ENCODE data around the gene TAF5L.
"Not testable (repeated sequence)": the region's sequence is repeated elsewhere in the genome, so short reads cannot be mapped to it uniquely, and the experiment has no call there.

The TAF5L gene

GRCh38 chr1:229642970-229643369 lies 17.0 kb upstream of the TAF5L start:
- no peak for DNase-seq (ENCODE audit: low read depth in 3 of 3, low spot score in 1 of 3)

GRCh38 chr1:229642376-229642775 lies 16.5 kb upstream of the TAF5L start:
- DNase-seq (ENCODE audit: low read depth in 3 of 3, low spot score in 1 of 3) = no peak

GRCh38 chr1:229641306-229641705 lies 15.4 kb upstream of the TAF5L start:
- no peak for DNase-seq (ENCODE audit: low read depth in 3 of 3, low spot score in 1 of 3)

- DNase-seq (ENCODE audit: low read depth in 3 of 3, low spot score in 1 of 3) = no peak
Observed at GRCh38 chr1:229640455-229640854, 14.5 kb upstream of the TAF5L start.

- DNase-seq (ENCODE audit: low read depth in 3 of 3, low spot score in 1 of 3) = no peak
Observed at GRCh38 chr1:229637746-229638145, 11.8 kb upstream of the TAF5L start.

GRCh38 chr1:229636042-229636441 lies 10.1 kb upstream of the TAF5L start:
- DNase-seq (ENCODE audit: low read depth in 3 of 3, low spot score in 1 of 3) = no peak

- no peak for DNase-seq (ENCODE audit: low read depth in 3 of 3, low spot score in 1 of 3)
Observed at GRCh38 chr1:229631966-229632365, 6.0 kb upstream of the TAF5L start.

- no peak for DNase-seq (ENCODE audit: low read depth in 3 of 3, low spot score in 1 of 3)
Observed at GRCh38 chr1:229631148-229631547, 5.2 kb upstream of the TAF5L start.

GRCh38 chr1:229629261-229629660 lies 3.3 kb upstream of the TAF5L start:
- DNase-seq (ENCODE audit: low read depth in 3 of 3, low spot score in 1 of 3) = no peak

- no peak for DNase-seq (ENCODE audit: low read depth in 3 of 3, low spot score in 1 of 3)
Observed at GRCh38 chr1:229627003-229627402, 1.1 kb upstream of the TAF5L start.

- peak in 2 of 3 donors; percentile 5 to 28 for DNase-seq (ENCODE audit: low read depth in 3 of 3, low spot score in 1 of 3)
Observed at GRCh38 chr1:229625071-229625914, 629 bp downstream of the TAF5L start.

GRCh38 chr1:229624521-229625070 lies 1.3 kb downstream of the TAF5L start:
- no peak for DNase-seq (ENCODE audit: low read depth in 3 of 3, low spot score in 1 of 3)

GRCh38 chr1:229623838-229624237 lies 2.1 kb downstream of the TAF5L start:
- no peak for DNase-seq (ENCODE audit: low read depth in 3 of 3, low spot score in 1 of 3)

- DNase-seq (ENCODE audit: low read depth in 3 of 3, low spot score in 1 of 3) = no peak
Observed at GRCh38 chr1:229623225-229623624, 2.7 kb downstream of the TAF5L start.

- DNase-seq (ENCODE audit: low read depth in 3 of 3, low spot score in 1 of 3) = not testable (repeated sequence)
Observed at GRCh38 chr1:229622641-229623120, 3.2 kb downstream of the TAF5L start.

GRCh38 chr1:229621663-229622062 lies 4.3 kb downstream of the TAF5L start:
- no peak for DNase-seq (ENCODE audit: low read depth in 3 of 3, low spot score in 1 of 3)

GRCh38 chr1:229620876-229621275 lies 5.0 kb downstream of the TAF5L start:
- no peak for DNase-seq (ENCODE audit: low read depth in 3 of 3, low spot score in 1 of 3)

GRCh38 chr1:229619614-229620013 lies 6.3 kb downstream of the TAF5L start:
- DNase-seq (ENCODE audit: low read depth in 3 of 3, low spot score in 1 of 3) = no peak

GRCh38 chr1:229619002-229619401 lies 6.9 kb downstream of the TAF5L start:
- no peak for DNase-seq (ENCODE audit: low read depth in 3 of 3, low spot score in 1 of 3)

- no peak for DNase-seq (ENCODE audit: low read depth in 3 of 3, low spot score in 1 of 3)
Observed at GRCh38 chr1:229617351-229618100, 8.4 kb downstream of the TAF5L start.

- DNase-seq (ENCODE audit: low read depth in 3 of 3, low spot score in 1 of 3) = no peak
Observed at GRCh38 chr1:229614701-229615100, 11.2 kb downstream of the TAF5L start.

GRCh38 chr1:229613938-229614337 lies 12.0 kb downstream of the TAF5L start:
- DNase-seq (ENCODE audit: low read depth in 3 of 3, low spot score in 1 of 3) = no peak
